Measurements from ENCODE around the gene AP2B1.

- TF ChIP-seq CTCF (conservative IDR thresholded peaks at IDR 0.05; ENCODE audit: low read length) (no peak), EZH2phosphoT487 (IDR thresholded peaks at IDR 0.05; ENCODE audit: borderline replicate concordance, low read depth, low read length) (no peak)
Observed at GRCh38 chr17:35684055-35684802, 97.1 kb downstream of the AP2B1 start.
